AG09309 (cell line): ENCODE data around the gene DNM1L.

ENCODE experiments used
- DNase-seq: peaks from one replicate; pipeline ENCODE4 v3.0.0-alpha.2; 2010; ENCODE audit warnings: low read depth
- H3K4me3 ChIP-seq: 2 replicates; pipeline ENCODE4 v1.5.1; 2011; ENCODE audit warnings: mild to moderate bottlenecking, low read depth, low read length, moderate library complexity; ENCODE audit not compliant: control insufficient read depth
- CTCF ChIP-seq: IDR thresholded peaks from 2 replicates; pipeline ENCODE4 v1.5.1; 2011; ENCODE audit warnings: mild to moderate bottlenecking, low read depth, low read length, inconsistent platforms; ENCODE audit not compliant: insufficient read depth, control insufficient read depth; ENCODE audit errors: missing control alignments

The DNM1L gene

GRCh38 chr12:32783029-32783428 is 103.9 kb downstream of the DNM1L start:
- H3K4me3 ChIP-seq, result no peak overlapping the region
- no peak for DNase-seq
- no peak for TF ChIP-seq CTCF

- H3K4me3 ChIP-seq, result no peak overlapping the region
- no peak for TF ChIP-seq CTCF
- DNase-seq, result no peak
Observed at GRCh38 chr12:32785557-32785956, 106.5 kb downstream of the DNM1L start.

GRCh38 chr12:32788405-32788804 is 109.3 kb downstream of the DNM1L start:
- TF ChIP-seq CTCF, result no peak

GRCh38 chr12:32789446-32789845 is 110.3 kb downstream of the DNM1L start:
- no peak overlapping the region for H3K4me3 ChIP-seq
- DNase-seq, result no peak
- no peak for TF ChIP-seq CTCF

More at GRCh38 chr12:32788405-32788804, 109.3 kb downstream of the DNM1L start:
- DNase-seq, result no peak
- H3K4me3 ChIP-seq, result no peak overlapping the region

GRCh38 chr12:32789916-32790315 is 110.8 kb downstream of the DNM1L start:
- DNase-seq, result no peak
- no peak overlapping the region for H3K4me3 ChIP-seq
- TF ChIP-seq CTCF, result no peak

GRCh38 chr12:32794281-32794680 is 115.2 kb downstream of the DNM1L start:
- DNase-seq, result no peak
- no peak overlapping the region for H3K4me3 ChIP-seq
- TF ChIP-seq CTCF, result no peak
